WI38 (cell line): ENCODE data around the gene SPAST.
"Not testable (repeated sequence)": the region's sequence is repeated elsewhere in the genome, so short reads cannot be mapped to it uniquely, and the experiment has no call there.

ENCODE experiments used
- H3K4me3 ChIP-seq: 2 replicates; pipeline ENCODE4 v1.5.1; 2011; ENCODE audit warnings: low read depth, mild to moderate bottlenecking, control low read depth, low read length
- TF ChIP-seq, protein P1 (sequence below): IDR thresholded peaks from 2 replicates; pipeline ENCODE4 v1.5.1; 2012; ENCODE audit warnings: low read depth, mild to moderate bottlenecking, control low read depth, low read length

The SPAST gene

DNA sequence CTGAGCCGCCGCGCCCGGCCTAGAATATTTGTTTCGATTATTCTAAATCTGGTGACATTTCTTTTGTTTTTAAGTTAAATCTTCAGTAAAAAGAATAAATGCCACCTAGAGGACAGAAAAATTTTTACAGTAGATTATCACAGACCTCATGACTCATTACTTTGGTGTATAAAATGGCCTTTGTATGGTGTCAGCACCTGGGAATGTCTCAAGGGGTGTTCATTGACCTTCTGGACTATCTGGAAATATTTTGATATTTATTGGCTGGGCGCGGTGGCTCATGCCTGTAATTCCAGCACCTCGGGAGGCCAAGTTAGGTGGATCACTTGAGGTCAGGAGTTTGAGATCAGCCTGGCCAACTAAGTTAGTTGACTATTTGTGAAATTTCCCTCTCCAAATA lies 72.1 kb downstream of the SPAST start:
- H3K4me3 ChIP-seq = no peak overlapping the region
- TF ChIP-seq, protein P1, sequence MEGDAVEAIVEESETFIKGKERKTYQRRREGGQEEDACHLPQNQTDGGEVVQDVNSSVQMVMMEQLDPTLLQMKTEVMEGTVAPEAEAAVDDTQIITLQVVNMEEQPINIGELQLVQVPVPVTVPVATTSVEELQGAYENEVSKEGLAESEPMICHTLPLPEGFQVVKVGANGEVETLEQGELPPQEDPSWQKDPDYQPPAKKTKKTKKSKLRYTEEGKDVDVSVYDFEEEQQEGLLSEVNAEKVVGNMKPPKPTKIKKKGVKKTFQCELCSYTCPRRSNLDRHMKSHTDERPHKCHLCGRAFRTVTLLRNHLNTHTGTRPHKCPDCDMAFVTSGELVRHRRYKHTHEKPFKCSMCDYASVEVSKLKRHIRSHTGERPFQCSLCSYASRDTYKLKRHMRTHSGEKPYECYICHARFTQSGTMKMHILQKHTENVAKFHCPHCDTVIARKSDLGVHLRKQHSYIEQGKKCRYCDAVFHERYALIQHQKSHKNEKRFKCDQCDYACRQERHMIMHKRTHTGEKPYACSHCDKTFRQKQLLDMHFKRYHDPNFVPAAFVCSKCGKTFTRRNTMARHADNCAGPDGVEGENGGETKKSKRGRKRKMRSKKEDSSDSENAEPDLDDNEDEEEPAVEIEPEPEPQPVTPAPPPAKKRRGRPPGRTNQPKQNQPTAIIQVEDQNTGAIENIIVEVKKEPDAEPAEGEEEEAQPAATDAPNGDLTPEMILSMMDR = no peak

DNA sequence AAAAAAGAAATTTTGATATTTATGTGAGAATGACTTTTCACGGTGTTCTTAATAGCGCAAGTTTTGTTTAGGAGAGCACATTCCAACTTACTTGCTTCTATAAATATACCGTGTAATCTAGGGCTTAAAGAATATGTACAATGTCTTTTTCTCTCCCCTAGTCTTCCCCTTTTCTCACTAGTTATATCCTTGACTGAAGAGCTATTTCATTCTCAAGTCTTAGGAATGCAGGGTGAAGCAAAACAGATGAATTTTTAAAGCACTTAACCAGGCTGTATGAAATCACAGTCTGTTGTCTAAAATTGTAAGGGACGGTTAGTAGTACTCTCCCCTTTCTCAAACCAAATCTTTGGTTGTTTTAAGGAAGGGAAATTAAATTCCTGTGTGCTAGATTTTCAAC lies 72.7 kb downstream of the SPAST start:
- TF ChIP-seq, protein P1 = no peak
- H3K4me3 ChIP-seq = no peak overlapping the region

DNA sequence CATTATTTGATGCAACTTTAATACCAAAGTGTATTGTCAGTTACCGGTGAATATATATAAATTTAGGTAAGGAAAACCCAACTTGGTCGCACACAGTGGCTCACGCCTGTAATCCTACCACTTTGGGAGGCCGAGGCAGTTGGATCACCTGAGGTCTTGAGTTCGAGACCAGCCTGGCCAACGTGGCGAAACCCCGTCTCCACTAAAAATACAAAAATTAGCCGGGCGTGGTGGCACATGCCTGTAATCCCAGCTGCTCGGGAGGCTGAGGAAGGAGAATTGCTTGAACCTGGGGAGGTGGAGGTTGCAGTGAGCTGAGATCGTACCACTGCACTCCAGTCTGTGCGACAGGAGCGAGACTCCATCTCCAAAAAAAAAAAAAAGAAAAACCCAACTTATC lies 88.2 kb downstream of the SPAST start:
- H3K4me3 ChIP-seq = not testable (repeated sequence)

DNA sequence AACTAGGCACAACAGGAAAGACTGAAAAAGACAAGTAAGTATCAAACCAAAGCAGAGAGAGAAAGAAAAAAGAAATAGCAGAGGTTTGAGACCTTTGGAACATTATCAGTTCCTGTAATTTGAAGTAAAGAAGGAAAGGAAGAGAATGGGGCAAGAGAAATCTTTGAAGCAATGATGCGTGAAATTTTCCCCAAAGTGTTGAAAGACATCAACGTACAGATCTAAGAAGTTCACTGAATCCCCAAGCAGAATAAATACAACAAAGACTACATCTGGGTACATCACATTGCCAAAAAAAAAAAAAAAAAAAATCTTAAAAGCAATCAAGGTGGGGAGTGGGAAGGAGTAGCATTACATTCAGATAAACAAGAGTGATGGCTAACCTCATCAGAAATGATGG lies 96.3 kb downstream of the SPAST start:
- TF ChIP-seq, protein P1 = no peak
- no peak overlapping the region for H3K4me3 ChIP-seq

DNA sequence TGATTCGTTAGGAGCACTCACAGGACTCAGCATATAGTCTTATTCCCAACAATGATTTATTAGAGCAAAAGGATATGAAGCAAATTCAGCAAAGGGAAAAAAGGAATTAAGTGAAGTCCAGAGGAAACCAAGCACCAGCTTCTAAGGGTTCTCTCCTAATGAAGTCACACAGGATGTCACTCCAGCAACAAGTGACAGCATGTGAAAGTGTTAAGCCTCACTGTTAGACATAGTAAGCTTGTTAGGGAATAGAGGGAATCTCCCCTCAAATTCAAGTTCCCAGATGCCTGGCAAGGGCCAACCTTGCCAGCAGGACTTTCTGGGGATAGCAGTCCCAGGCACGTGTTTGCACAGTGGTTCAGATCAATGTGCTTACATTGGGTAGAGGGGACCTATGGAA lies 97.9 kb downstream of the SPAST start:
- H3K4me3 ChIP-seq = no peak overlapping the region
- TF ChIP-seq, protein P1 = no peak

DNA sequence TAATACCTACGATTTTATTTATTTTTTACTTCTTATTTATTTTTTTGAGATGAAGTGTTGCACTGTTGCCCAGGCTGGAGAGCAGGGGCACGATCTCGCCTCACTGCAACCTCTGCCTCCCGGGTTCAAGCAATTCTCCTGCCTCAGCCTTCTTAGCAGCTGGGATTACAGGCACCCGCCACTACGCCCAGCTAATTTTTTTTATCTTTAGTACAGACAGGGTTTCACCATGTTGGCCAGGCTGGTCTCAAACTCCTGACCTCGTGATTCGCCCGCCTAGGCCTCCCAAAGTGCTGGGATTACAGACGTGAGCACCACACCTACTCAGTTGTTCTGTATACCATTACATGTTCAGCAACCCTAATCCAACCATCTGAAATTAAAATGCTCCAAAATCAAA lies 100.9 kb downstream of the SPAST start:
- not testable (repeated sequence) for H3K4me3 ChIP-seq

DNA sequence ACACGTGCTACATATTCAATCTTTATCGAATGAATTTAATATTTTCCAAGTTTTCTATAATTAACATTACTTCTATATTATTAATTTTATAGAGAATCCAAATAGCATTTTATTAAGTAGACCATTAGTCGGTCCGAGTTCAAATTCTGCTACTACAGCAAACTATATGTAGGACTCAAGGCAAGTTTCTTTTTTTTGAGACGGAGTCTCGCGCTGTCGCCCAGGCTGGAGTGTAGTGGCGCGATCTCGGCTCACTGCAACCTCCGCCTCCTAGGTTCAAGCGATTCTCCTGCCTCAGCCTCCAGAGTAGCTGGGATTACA lies 101.6 kb downstream of the SPAST start:
- H3K4me3 ChIP-seq = peak overlapping the region; percentile 98

DNA sequence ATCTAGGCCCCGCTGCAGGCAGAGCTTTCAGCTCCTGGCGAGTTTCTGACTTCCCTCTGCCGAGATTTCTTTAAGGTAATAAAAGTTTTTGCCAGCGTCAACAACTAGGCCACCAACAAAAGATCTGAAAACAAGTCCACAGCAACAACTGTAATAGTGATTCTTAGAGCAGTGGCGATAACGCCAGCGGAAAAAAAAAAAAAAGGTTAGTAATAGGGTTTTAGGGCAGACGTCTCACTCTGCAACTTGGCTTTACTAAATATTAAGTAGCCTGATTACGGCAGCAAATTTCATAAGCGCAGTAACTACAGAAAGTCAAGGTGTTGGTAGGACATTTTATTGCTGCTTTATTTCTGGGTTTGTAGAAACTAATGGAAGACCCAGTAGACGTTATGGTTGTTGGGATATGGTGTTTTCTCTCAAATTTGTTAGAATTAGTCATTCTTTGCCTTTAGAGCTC lies 102.8 kb downstream of the SPAST start:
- TF ChIP-seq, protein P1 = no peak
- H3K4me3 ChIP-seq = peak overlapping the region; percentile 98

DNA sequence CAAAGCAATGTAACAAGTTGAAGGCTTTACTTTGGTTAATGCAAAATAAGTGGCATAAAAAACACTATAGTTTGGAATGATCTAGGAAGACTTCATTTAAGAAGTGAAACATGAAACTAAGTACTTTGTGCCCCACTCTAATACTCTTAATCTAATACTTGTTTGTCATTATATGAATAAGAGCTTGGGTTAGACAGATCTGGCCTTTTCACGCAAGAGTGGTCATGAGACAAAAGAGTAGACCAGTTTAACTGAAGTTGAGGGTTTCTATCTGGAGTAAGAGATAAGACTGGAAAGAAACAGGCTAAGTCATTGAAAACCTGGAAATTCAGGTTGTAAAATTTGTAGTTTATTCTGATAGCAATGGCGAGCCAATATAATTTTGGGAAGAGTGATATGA lies 105.2 kb downstream of the SPAST start:
- TF ChIP-seq, protein P1 = no peak
- H3K4me3 ChIP-seq = no peak overlapping the region
